Gastrocnemius medialis (tissue), 4 donors: Measurements from ENCODE around the gene SLC5A2.

Experiments
- CTCF ChIP-seq, 5 experiments: fragments of 450-650 bp in 3 of 5; fragments of 200-600 bp in 2 of 5; sonication (generic) in 2 of 5; IDR thresholded peaks in 4 of 5; conservative IDR thresholded peaks in 1 of 5; 1 replicate in 4 of 5; 2 replicates in 1 of 5; pipeline ENCODE4 v1.5.1; 2016 to 2019; ENCODE audit warnings: antibody characterized with exemption in 5 of 5, mild to moderate bottlenecking in 3 of 5, moderate library complexity in 3 of 5
- POLR2A ChIP-seq, 2 donors: fragments of 450-650 bp; IDR thresholded peaks; one replicate each; pipeline ENCODE4 v1.6.1; 2017; ENCODE audit warnings: antibody characterized with exemption in 2 of 2, mild to moderate bottlenecking in 2 of 2, moderate library complexity in 2 of 2

- TF ChIP-seq CTCF (IDR thresholded peaks at IDR 0.05 in 4 of 5, conservative IDR thresholded peaks at IDR 0.05 in 1 of 5) (no peak), POLR2A (IDR thresholded peaks at IDR 0.05) (no peak)
Measured at GRCh38 chr16:31485571-31485970, 2.6 kb downstream of the SLC5A2 start.
